Right lobe of liver (tissue), 6 donors: ENCODE measurements around the gene OR10H5. TPM values are rescaled to one million over a fixed set of nuclear protein-coding genes. Genes with fewer than 3 reads are reported as not detected.
A peak's percentile ranks its signal among the peaks of the same experiment; 100 is the strongest.

Source experiments
- ATAC-seq, 4 donors: fragments of 200-7000 bp; cut with Tn5 transposase; one replicate each; pipeline ENCODE4 v1.9.1; 2020; ENCODE audit warnings: mild to moderate bottlenecking in 4 of 4, moderate library complexity in 4 of 4
- DNase-seq, 3 donors: peaks; one replicate each; pipeline ENCODE4 v3.0.0-alpha.2; 2020
- H3K27ac ChIP-seq, 3 donors: fragments of 200-600 bp; one replicate each; pipeline ENCODE4 v1.8.0; 2022
- H3K27me3 ChIP-seq, 2 donors: fragments of 200-600 bp; one replicate each; pipeline ENCODE4 v1.8.0; 2022
- H3K36me3 ChIP-seq, 4 donors: fragments of 200-600 bp; sonication (generic) in 1 of 4; one replicate each; pipeline versions ENCODE4 v1.5.1 to v1.8.0; 2017 to 2022; ENCODE audit warnings: control low read depth in 1 of 4
- H3K4me1 ChIP-seq, 4 donors: fragments of 200-600 bp; sonication (generic) in 1 of 4; one replicate each; pipeline versions ENCODE4 v1.5.1 to v1.8.0; 2017 to 2022; ENCODE audit warnings: control low read depth in 1 of 4
- H3K4me3 ChIP-seq, 3 donors: fragments of 200-600 bp; one replicate each; pipeline ENCODE4 v1.8.0; 2022
- H3K9me3 ChIP-seq, 4 donors: fragments of 200-600 bp; sonication (generic) in 1 of 4; one replicate each; pipeline versions ENCODE4 v1.5.1 to v1.8.0; 2017 to 2022; ENCODE audit warnings: control low read depth in 1 of 4
- POLR2A ChIP-seq: fragments of 450-650 bp; IDR thresholded peaks from one replicate; pipeline ENCODE4 v1.6.1; 2017; ENCODE audit warnings: antibody characterized with exemption, mild to moderate bottlenecking
- WGBS: methylation state at CpG from one replicate; pipeline ENCODE4 v1.1.6; 2018; ENCODE audit warnings: low coverage, low lambda C conversion rate; ENCODE audit not compliant: insufficient coverage; ENCODE audit errors: missing lambda C conversion rate; 5-methylcytosine and 5-hydroxymethylcytosine counted together
- intact Hi-C, 2 donors: fragments of 100-400 bp; cut with DNase I; formaldehyde crosslinking; loops; one replicate each; pipeline versions ENCODE4 v1.11.2 to v1.14.1; 2022
- total RNA-seq, 6 experiments: library from RNA; depleted of rRNA in 2 of 6; stranded (reverse); fragments of >200 nt in 2 of 6; fragmentation: NEBNext Ultra II Directional in 3 of 6; extraction: Animal tissue kit (Norgen Biotek cat#: 25700) in 3 of 6; gene quantifications; one replicate each; pipeline versions ENCODE4 v1.1.0 to v1.2.4, GENCODE V29; 2016 to 2023
- TF ChIP-seq, protein P1 (sequence below), 4 donors: fragments of 200-600 bp in 3 of 4; fragments of 450-650 bp in 1 of 4; IDR thresholded peaks; one replicate each; pipeline versions ENCODE4 v1.5.1 to v1.8.0; 2016 to 2022; ENCODE audit warnings: antibody characterized with exemption in 4 of 4, mild to moderate bottlenecking in 2 of 4
- donor health status: DM: no; HTN: yes; CAD: no.
- donor health status: DM: no; HTN: no; CAD: no.
- donor health status: DM: no; HTN: no; CAD: no.
- donor health status: DM: no; HTN: yes; CAD: no.
- donor health status: DM: no; HTN: yes; CAD: no.

Gene OR10H5
- total RNA-seq, 6 experiments from 2014 or later: not detected

DNA sequence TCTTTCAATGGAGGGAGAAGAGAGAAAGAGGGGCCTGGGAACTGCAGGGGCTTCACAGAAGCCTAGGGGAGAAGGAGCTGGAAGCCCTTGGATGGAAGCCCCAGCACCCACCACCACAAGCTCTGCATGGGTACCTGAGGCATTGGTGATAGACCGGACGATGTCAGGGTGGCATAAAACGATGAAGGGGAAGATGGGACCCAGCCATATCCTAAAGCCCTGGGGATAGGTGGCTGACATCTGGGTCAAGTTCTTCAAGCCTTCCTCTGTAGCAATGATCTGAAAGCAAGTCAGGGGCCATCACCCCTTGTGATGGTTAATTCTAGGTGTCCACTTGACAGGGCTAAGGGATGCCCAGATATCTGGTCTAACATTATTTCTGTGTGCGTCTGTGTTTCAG lies 11.2 kb upstream of the OR10H5 start:
- Histone ChIP-seq H3K9me3 (no peaks in the 10 kb centered on the region), H3K27ac (no peak overlapping the region), H3K36me3 (no peaks in the 10 kb centered on the region), H3K27me3 (no peaks in the 10 kb centered on the region), H3K4me1 (peaks cover 0 to 11% (median 0%) of the 10 kb centered on the region in 4 donors), H3K4me3 (no peak overlapping the region)
- DNase-seq (no peak), ATAC-seq (no peak)
- TF ChIP-seq POLR2A: no peak
- TF ChIP-seq, protein P1, sequence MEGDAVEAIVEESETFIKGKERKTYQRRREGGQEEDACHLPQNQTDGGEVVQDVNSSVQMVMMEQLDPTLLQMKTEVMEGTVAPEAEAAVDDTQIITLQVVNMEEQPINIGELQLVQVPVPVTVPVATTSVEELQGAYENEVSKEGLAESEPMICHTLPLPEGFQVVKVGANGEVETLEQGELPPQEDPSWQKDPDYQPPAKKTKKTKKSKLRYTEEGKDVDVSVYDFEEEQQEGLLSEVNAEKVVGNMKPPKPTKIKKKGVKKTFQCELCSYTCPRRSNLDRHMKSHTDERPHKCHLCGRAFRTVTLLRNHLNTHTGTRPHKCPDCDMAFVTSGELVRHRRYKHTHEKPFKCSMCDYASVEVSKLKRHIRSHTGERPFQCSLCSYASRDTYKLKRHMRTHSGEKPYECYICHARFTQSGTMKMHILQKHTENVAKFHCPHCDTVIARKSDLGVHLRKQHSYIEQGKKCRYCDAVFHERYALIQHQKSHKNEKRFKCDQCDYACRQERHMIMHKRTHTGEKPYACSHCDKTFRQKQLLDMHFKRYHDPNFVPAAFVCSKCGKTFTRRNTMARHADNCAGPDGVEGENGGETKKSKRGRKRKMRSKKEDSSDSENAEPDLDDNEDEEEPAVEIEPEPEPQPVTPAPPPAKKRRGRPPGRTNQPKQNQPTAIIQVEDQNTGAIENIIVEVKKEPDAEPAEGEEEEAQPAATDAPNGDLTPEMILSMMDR (IDR thresholded peaks at IDR 0.05): no peak
- WGBS: 86% methylated on average over 1 of the region's 4 CpGs
- intact Hi-C loops: loop anchor here in 1 of 2 donors (5.0 kb wide), 1 partner anchor 99 kb away; no protein-coding TSS in a partner anchor

DNA sequence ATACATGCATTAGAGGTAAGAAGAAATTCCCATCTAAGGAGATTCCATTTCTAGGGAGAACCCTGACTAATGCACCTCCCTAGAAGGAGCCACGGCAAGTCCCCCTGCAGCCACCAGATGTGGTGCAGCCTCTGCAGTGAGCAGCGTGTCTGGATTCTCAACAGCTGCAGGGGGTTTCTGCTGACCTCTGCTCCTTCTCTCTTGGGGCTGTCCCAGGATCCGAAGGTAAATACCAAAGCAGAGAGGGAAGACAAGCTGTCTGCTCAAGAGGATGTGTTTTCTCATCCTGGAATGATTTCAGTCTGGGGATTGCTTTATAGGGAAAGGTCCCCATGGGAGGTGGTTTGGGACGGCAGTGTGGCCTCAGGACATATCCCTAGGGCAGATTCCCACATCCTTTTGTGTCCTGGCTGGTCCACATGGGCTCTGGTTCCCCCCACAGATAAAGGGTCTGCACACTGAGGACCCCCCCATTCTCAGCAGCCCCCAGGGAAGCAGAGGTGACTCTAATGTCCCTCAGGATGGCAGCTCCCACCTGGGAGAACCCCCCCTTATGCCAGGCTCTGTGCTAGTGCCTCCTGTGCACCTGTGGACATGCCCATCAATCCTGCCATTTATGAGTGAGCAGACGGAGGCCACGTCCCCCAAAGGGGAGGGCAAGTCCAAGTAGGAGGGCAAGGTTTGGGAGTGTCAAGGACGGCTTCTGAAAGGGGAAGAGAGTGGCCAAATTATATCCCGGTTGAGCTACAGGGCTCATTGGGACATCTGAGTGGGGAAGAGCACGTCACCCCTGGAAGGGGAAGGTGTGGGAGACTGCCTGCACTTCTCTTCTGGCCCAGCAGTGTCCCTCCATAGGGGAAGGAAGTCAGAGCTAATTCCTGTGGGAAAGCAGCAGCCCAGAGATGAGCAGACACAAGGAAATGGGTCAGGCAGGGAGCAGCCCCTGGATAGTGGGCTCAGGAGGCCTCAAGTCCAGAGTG lies 10.2 kb upstream of the OR10H5 start:
- DNase-seq (no peak), ATAC-seq (no peak)
- peaks cover 0 to 11% (median 0%) of the 10 kb centered on the region in 4 donors for H3K4me1 ChIP-seq
- H3K36me3 ChIP-seq: no peaks in the 10 kb centered on the region
- no peaks in the 10 kb centered on the region for H3K27me3 ChIP-seq
- H3K9me3 ChIP-seq: no peaks in the 10 kb centered on the region
- intact Hi-C loops: loop anchor here in 1 of 2 donors (5.0 kb wide), 1 partner anchor 100 kb away; no protein-coding TSS in a partner anchor
- TF ChIP-seq, protein P1 (IDR thresholded peaks at IDR 0.05): no peak
- TF ChIP-seq POLR2A: no peak
- 62% methylated on average over 8 of the region's 9 CpGs for WGBS
- H3K27ac ChIP-seq: no peak overlapping the region
- no peak overlapping the region for H3K4me3 ChIP-seq

DNA sequence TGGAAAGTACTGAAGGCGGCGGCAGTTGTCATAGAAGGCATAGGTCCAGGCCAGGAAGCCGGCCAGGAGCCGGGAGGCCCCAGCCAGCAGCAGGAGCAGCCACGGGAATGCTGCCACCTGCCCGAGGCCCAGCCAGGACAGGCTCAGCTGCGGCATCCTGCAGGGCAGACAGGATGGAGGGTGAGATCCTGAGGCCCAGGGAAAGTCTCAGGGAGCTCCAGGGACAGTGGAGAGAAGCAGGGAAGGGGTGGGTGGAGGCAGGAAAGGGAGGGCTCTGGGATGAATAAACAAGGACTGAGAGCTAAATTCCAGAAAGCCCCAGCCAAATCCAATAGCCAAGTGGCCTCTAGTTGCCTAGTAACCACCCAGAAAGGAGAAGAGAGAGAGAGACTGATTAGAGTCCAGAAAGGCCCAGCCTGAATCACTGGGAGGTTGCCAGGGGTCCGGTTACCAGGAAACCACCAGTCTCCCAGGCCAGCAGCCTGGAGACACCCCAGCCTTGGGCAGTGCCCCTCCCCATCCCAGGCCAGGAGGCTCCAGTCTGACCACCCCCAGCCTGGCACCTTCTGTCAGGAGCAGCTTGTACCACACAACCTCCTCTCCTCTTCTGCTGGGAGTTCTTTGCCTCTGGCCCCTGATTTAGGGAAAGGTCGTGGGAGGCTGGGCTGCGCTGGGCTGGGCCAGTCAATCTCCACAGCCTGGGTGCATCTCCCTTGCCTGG lies 7.5 kb upstream of the OR10H5 start:
- WGBS: 8% methylated on average over 5 of the region's 10 CpGs
- Histone ChIP-seq H3K36me3 (no peaks in the 10 kb centered on the region), H3K27ac (no peak overlapping the region), H3K4me3 (no peak overlapping the region), H3K27me3 (no peaks in the 10 kb centered on the region), H3K4me1 (peaks cover 0 to 11% (median 0%) of the 10 kb centered on the region in 4 donors), H3K9me3 (no peaks in the 10 kb centered on the region)
- intact Hi-C loops: loop anchor here in 1 of 2 donors (5.0 kb wide), 1 partner anchor 103 kb away; no protein-coding TSS in a partner anchor
- ATAC-seq (peak; percentile 80 to 88 (median 86)), DNase-seq (peak; percentile 59 to 81 (median 78))
- TF ChIP-seq, protein P1 (IDR thresholded peaks at IDR 0.05): peak in 1 of 4 donors; percentile 17
- no peak for TF ChIP-seq POLR2A

DNA sequence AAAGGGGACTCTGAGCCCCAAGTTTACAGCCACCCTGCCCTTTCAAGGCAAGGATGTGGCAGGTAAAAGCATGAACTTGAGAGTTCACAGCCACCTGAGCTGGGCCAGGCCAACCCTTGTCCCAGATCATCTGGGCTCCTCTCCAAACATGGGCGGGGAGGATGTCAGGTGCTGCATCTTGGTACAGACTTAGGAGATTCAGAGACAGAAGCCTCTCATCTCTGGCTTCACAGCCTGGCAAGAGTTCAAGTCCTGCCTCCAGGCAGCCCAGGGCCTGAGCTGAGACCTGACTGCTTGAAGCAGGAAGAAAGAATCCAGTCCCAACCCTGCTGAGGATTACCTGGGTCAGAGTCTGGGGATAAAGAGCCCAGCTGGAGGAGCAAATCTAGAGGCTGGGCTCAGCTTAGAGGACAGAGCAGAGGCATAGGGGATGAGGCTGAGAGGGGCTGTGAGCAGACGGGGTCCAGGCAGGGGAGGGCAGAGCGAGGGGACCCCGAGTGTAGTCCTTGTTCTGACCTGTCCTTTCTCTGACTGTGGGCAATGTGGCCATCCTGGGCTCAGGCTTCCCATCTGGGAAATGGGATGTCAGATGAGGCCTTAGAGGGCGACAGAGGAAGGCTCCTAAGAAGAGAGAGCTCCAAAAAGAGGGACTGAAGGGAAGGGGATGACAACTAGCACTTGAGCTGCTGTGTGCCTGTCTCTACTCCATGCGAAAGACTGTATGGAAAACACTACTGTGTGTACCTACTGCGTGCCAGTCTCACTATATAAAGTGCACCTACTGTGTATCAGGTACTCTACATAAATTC lies 6.6 kb upstream of the OR10H5 start:
- DNase-seq (peak in 1 of 3 donors; percentile 44), ATAC-seq (peak; percentile 35 to 56 (median 50))
- TF ChIP-seq, protein P1 (IDR thresholded peaks at IDR 0.05): no peak
- TF ChIP-seq POLR2A: no peak
- H3K4me1 ChIP-seq: peaks cover 0 to 11% (median 0%) of the 10 kb centered on the region in 4 donors
- H3K27me3 ChIP-seq: no peaks in the 10 kb centered on the region
- no peaks in the 10 kb centered on the region for H3K36me3 ChIP-seq
- no peaks in the 10 kb centered on the region for H3K9me3 ChIP-seq
- no peak overlapping the region for H3K4me3 ChIP-seq
- WGBS: 45% methylated on average over 3 of the region's 7 CpGs
- no peak overlapping the region for H3K27ac ChIP-seq
- intact Hi-C loops: no loop called here
